HEK293 (cell line): ENCODE measurements around the gene OLFM2.

Experiments used
- CTCF ChIA-PET: fragments of 350-600 bp; formaldehyde crosslinking; extraction: SDS; loops from one replicate; lab custom pipeline; 2021; ENCODE audit warnings: antibody characterized with exemption; lab: Yijun Ruan, JAX
- POLR2A ChIA-PET: fragments of 300-600 bp; formaldehyde crosslinking; extraction: SDS; loops from one replicate; lab custom pipeline; 2020; ENCODE audit warnings: antibody characterized with exemption, inconsistent platforms; lab: Yijun Ruan, JAX
- H3K27ac ChIP-seq: fragments of 200-500 bp; sonication (Bioruptor generic); 2 replicates; pipeline ENCODE4 v1.5.1; 2014; ENCODE audit warnings: low read depth, low read length, control low read depth, inconsistent platforms; ENCODE audit errors: extremely low read depth
- H3K36me3 ChIP-seq, 2 experiments: fragments of 200-500 bp in 1 of 2; sonication (Bioruptor generic) in 1 of 2; 1 replicate in 1 of 2; 2 replicates in 1 of 2; pipeline ENCODE4 v1.5.1; 2014 to 2017; ENCODE audit warnings: inconsistent platforms in 2 of 2, low read length in 2 of 2; ENCODE audit not compliant: control insufficient read depth in 2 of 2, insufficient read depth in 1 of 2
- H3K4me1 ChIP-seq: fragments of 200-500 bp; sonication (Bioruptor generic); 2 replicates; pipeline ENCODE4 v1.5.1; 2014; ENCODE audit warnings: mild to moderate bottlenecking, low read length, inconsistent platforms; ENCODE audit not compliant: control insufficient read depth, insufficient read depth
- H3K4me3 ChIP-seq: 2 replicates; pipeline ENCODE4 v1.5.1; 2011; ENCODE audit warnings: low read depth, mild to moderate bottlenecking, control low read depth, low read length, moderate library complexity
- H3K9me3 ChIP-seq: fragments of 200-500 bp; sonication (Bioruptor generic); 2 replicates; pipeline ENCODE4 v1.5.1; 2014; ENCODE audit warnings: low read depth, low read length, inconsistent platforms; ENCODE audit not compliant: control insufficient read depth, insufficient read depth
- HOXC10 ChIP-seq: sonication (generic); formaldehyde crosslinking; IDR thresholded peaks from 2 replicates; pipeline ENCODE4 v1.8.1; 2023; ENCODE audit warnings: mild to moderate bottlenecking, missing genetic modification reagents
- INSM2 ChIP-seq: fragments of 450-650 bp; formaldehyde crosslinking; IDR thresholded peaks from 2 replicates; pipeline ENCODE4 v1.5.1; 2016; ENCODE audit warnings: missing biosample characterization, missing genetic modification characterization
- KLF17 ChIP-seq: fragments of 450-650 bp; formaldehyde crosslinking; IDR thresholded peaks from 2 replicates; pipeline ENCODE4 v1.5.1; 2016; ENCODE audit warnings: missing biosample characterization, missing genetic modification characterization
- MZF1 ChIP-seq: fragments of 450-650 bp; formaldehyde crosslinking; IDR thresholded peaks from 2 replicates; pipeline ENCODE4 v1.5.1; 2017; ENCODE audit warnings: missing biosample characterization, missing genetic modification characterization, borderline replicate concordance
- PRDM2 ChIP-seq: fragments of 450-650 bp; formaldehyde crosslinking; IDR thresholded peaks from 2 replicates; pipeline ENCODE4 v1.5.1; 2016; ENCODE audit warnings: missing biosample characterization, missing genetic modification characterization, borderline replicate concordance
- YY1 ChIP-seq: fragments of 450-650 bp; formaldehyde crosslinking; IDR thresholded peaks from 2 replicates; pipeline ENCODE4 v1.5.1; 2018; ENCODE audit warnings: missing biosample characterization, missing genetic modification characterization
- ZBTB20 ChIP-seq: fragments of 450-650 bp; formaldehyde crosslinking; IDR thresholded peaks from 2 replicates; pipeline ENCODE4 v1.5.1; 2016; ENCODE audit warnings: missing biosample characterization, missing genetic modification characterization
- ZNF155 ChIP-seq: fragments of 450-650 bp; formaldehyde crosslinking; IDR thresholded peaks from 2 replicates; pipeline ENCODE4 v1.5.1; 2016; ENCODE audit warnings: missing biosample characterization, missing genetic modification characterization
- ZNF18 ChIP-seq: fragments of 450-650 bp; formaldehyde crosslinking; IDR thresholded peaks from 2 replicates; pipeline ENCODE4 v1.5.1; 2016; ENCODE audit warnings: missing biosample characterization, missing genetic modification characterization
- ZNF23 ChIP-seq: fragments of 450-650 bp; formaldehyde crosslinking; IDR thresholded peaks from 2 replicates; pipeline ENCODE4 v1.5.1; 2016; ENCODE audit warnings: missing biosample characterization, missing genetic modification characterization, borderline replicate concordance
- ZNF280D ChIP-seq: fragments of 450-650 bp; formaldehyde crosslinking; IDR thresholded peaks from 2 replicates; pipeline ENCODE4 v1.5.1; 2016; ENCODE audit warnings: missing biosample characterization, missing genetic modification characterization
- ZNF366 ChIP-seq: fragments of 450-650 bp; formaldehyde crosslinking; conservative IDR thresholded peaks from 2 replicates; pipeline ENCODE4 v1.5.1; 2016; ENCODE audit warnings: missing biosample characterization, missing genetic modification characterization
- ZNF37A ChIP-seq: fragments of 450-650 bp; IDR thresholded peaks from 2 replicates; pipeline ENCODE4 v1.5.1; 2018; ENCODE audit warnings: missing biosample characterization, missing genetic modification characterization
- ZNF513 ChIP-seq: fragments of 450-650 bp; IDR thresholded peaks from 2 replicates; pipeline ENCODE4 v1.5.1; 2018; ENCODE audit warnings: missing biosample characterization, missing genetic modification characterization
- ZNF548 ChIP-seq: fragments of 450-650 bp; formaldehyde crosslinking; IDR thresholded peaks from 2 replicates; pipeline ENCODE4 v1.5.1; 2016; ENCODE audit warnings: missing biosample characterization, missing genetic modification characterization
- ZNF558 ChIP-seq: fragments of 450-650 bp; formaldehyde crosslinking; IDR thresholded peaks from 2 replicates; pipeline ENCODE4 v1.5.1; 2016; ENCODE audit warnings: missing biosample characterization, missing genetic modification characterization
- ZNF585B ChIP-seq: fragments of 450-650 bp; formaldehyde crosslinking; IDR thresholded peaks from 2 replicates; pipeline ENCODE4 v1.5.1; 2016; ENCODE audit warnings: missing biosample characterization, missing genetic modification characterization
- ZNF610 ChIP-seq: fragments of 450-650 bp; formaldehyde crosslinking; IDR thresholded peaks from 2 replicates; pipeline ENCODE4 v1.5.1; 2016; ENCODE audit warnings: missing biosample characterization, missing genetic modification characterization, borderline replicate concordance
- ZNF654 ChIP-seq: fragments of 450-650 bp; formaldehyde crosslinking; IDR thresholded peaks from 2 replicates; pipeline ENCODE4 v1.5.1; 2016; ENCODE audit warnings: low read depth, missing biosample characterization, missing genetic modification characterization
- ZNF776 ChIP-seq: fragments of 450-650 bp; formaldehyde crosslinking; IDR thresholded peaks from 2 replicates; pipeline ENCODE4 v1.5.0; 2017; ENCODE audit warnings: missing biosample characterization, missing genetic modification characterization, borderline replicate concordance
- ZNF792 ChIP-seq: fragments of 450-650 bp; formaldehyde crosslinking; IDR thresholded peaks from 2 replicates; pipeline ENCODE4 v1.5.1; 2016; ENCODE audit warnings: missing biosample characterization, missing genetic modification characterization
- ZNF843 ChIP-seq: fragments of 450-650 bp; formaldehyde crosslinking; IDR thresholded peaks from 2 replicates; pipeline ENCODE4 v1.5.1; 2016; ENCODE audit warnings: missing biosample characterization, missing genetic modification characterization

Gene OLFM2

GRCh38 chr19:9847087-9847671 lies 89.1 kb downstream of the OLFM2 start:
- Histone ChIP-seq H3K27ac (no peak overlapping the region; the same call in 1 of the 2 replicates), H3K9me3 (no peaks in the 10 kb centered on the region), H3K4me3 (no peak overlapping the region), H3K4me1 (no peaks in the 10 kb centered on the region), H3K36me3 (peaks cover 5 to 86% of the 10 kb centered on the region in 2 experiments; a peak in 2 of 3 replicates)
- ChIA-PET POLR2A (no interaction called here), CTCF (interaction anchor here (0.8 to 1.3 kb wide), 5 partner anchors 13 to 208 kb away, joined by 3 to 6 read pairs (median 3); no protein-coding TSS in a partner anchor)
- TF ChIP-seq MZF1 (tag by site-specific recombination) (no peak), ZNF18 (peak; percentile 98), PRDM2 (no peak), ZNF610 (no peak), INSM2 (tag by site-specific recombination) (peak; percentile 43; the same call in 1 of the 2 replicates), ZNF843 (tag by site-specific recombination) (no peak), HOXC10 (CRISPR knock-in tag) (no peak), ZNF155 (tag by site-specific recombination) (no peak), ZNF513 (no peak), KLF17 (tag by site-specific recombination) (peak; percentile 66; the same call in 1 of the 2 replicates), ZNF776 (no peak), ZBTB20 (tag by site-specific recombination) (no peak), ZNF654 (tag by site-specific recombination) (peak; percentile 70), YY1 (tag by site-specific recombination) (no peak), ZNF548 (tag by site-specific recombination) (no peak), ZNF37A (no peak), ZNF792 (tag by site-specific recombination) (no peak), ZNF585B (tag by site-specific recombination) (no peak), ZNF23 (tag by site-specific recombination) (no peak), ZNF280D (tag by site-specific recombination) (no peak), ZNF558 (tag by site-specific recombination) (no peak), ZNF366 (tag by site-specific recombination) (no peak)
